Frontal cortex (tissue), 4 donors: ENCODE results near the gene ZNF775. TPM values are rescaled to one million over a fixed set of nuclear protein-coding genes. Genes with fewer than 3 reads are reported as not detected.
A peak's percentile ranks its signal among the peaks of the same experiment; 100 is the strongest.

Experiments used
- DNase-seq, 2 donors: peaks; one replicate each; pipeline ENCODE4 v3.0.0; 2012; ENCODE audit warnings: low spot score in 2 of 2
- FAIRE-seq: peaks from 2 replicates; lab custom pipeline; 2012; peaks lifted over from hg19 to GRCh38; lab: Jason Lieb, UNC
- total RNA-seq: library from RNA; depleted of rRNA; stranded (reverse); fragments of >200 nt; gene quantifications from one replicate; pipeline ENCODE4 v1.2.3, GENCODE V29; 2014
- donor health status: control.
- donor health status: control.
- donor health status: control.

Gene ZNF775
- total RNA-seq, 1 donor from 2014 or later, result 10.2 TPM

GRCh38 chr7:150408393-150409299 lies 29.5 kb downstream of the ZNF775 start:
- FAIRE-seq, result no peak
- no peak for DNase-seq

GRCh38 chr7:150409300-150410030 lies 30.3 kb downstream of the ZNF775 start:
- DNase-seq (no peak), FAIRE-seq (no peak)

- FAIRE-seq (no peak), DNase-seq (no peak)
Observed at GRCh38 chr7:150410131-150410530, 31.0 kb downstream of the ZNF775 start.

GRCh38 chr7:150410680-150411346 lies 31.7 kb downstream of the ZNF775 start:
- no peak for FAIRE-seq
- peak in 1 of 2 donors; percentile 58 for DNase-seq

GRCh38 chr7:150411606-150412005 lies 32.5 kb downstream of the ZNF775 start:
- DNase-seq (no peak), FAIRE-seq (no peak)

GRCh38 chr7:150412016-150412415 lies 32.9 kb downstream of the ZNF775 start:
- no peak for DNase-seq
- FAIRE-seq, result no peak

GRCh38 chr7:150412518-150413488 lies 33.7 kb downstream of the ZNF775 start:
- DNase-seq (no peak), FAIRE-seq (no peak)

- no peak for FAIRE-seq
- DNase-seq, result no peak
Observed at GRCh38 chr7:150413640-150414081, 34.5 kb downstream of the ZNF775 start.

- FAIRE-seq (no peak), DNase-seq (no peak)
Observed at GRCh38 chr7:150415161-150416153, 36.3 kb downstream of the ZNF775 start.

GRCh38 chr7:150417239-150417638 lies 38.1 kb downstream of the ZNF775 start:
- no peak for DNase-seq
- FAIRE-seq, result no peak

GRCh38 chr7:150417863-150418262 lies 38.7 kb downstream of the ZNF775 start:
- FAIRE-seq (no peak), DNase-seq (no peak)

GRCh38 chr7:150420242-150420641 lies 41.1 kb downstream of the ZNF775 start:
- FAIRE-seq (no peak), DNase-seq (no peak)

GRCh38 chr7:150420987-150421674 lies 42.0 kb downstream of the ZNF775 start:
- DNase-seq (peak; percentile 56 to 80), FAIRE-seq (no peak)

GRCh38 chr7:150421831-150422230 lies 42.7 kb downstream of the ZNF775 start:
- FAIRE-seq (no peak), DNase-seq (no peak)

- FAIRE-seq (no peak), DNase-seq (no peak)
Observed at GRCh38 chr7:150425670-150426069, 46.5 kb downstream of the ZNF775 start.

- DNase-seq, result peak in 1 of 2 donors; percentile 56
- FAIRE-seq, result no peak
Observed at GRCh38 chr7:150428671-150429451, 49.7 kb downstream of the ZNF775 start.

- no peak for DNase-seq
- FAIRE-seq, result no peak
Observed at GRCh38 chr7:150429699-150430098, 50.6 kb downstream of the ZNF775 start.
